Stimulated activated CD4-positive, alpha-beta T cell treated with anti-CD3 and anti-CD28 coated beads, Interleukin-12 subunit alpha, Interleukin-12 subunit beta, amount 100 ng/mL, for 24 hours (primary cell): ENCODE measurements around the gene HOXA5.

Experiments
- DNase-seq, 2 experiments: peaks; one replicate each; pipeline ENCODE4 v3.0.0-alpha.2; 2020; ENCODE audit warnings: low read depth in 2 of 2

The HOXA5 gene

DNA sequence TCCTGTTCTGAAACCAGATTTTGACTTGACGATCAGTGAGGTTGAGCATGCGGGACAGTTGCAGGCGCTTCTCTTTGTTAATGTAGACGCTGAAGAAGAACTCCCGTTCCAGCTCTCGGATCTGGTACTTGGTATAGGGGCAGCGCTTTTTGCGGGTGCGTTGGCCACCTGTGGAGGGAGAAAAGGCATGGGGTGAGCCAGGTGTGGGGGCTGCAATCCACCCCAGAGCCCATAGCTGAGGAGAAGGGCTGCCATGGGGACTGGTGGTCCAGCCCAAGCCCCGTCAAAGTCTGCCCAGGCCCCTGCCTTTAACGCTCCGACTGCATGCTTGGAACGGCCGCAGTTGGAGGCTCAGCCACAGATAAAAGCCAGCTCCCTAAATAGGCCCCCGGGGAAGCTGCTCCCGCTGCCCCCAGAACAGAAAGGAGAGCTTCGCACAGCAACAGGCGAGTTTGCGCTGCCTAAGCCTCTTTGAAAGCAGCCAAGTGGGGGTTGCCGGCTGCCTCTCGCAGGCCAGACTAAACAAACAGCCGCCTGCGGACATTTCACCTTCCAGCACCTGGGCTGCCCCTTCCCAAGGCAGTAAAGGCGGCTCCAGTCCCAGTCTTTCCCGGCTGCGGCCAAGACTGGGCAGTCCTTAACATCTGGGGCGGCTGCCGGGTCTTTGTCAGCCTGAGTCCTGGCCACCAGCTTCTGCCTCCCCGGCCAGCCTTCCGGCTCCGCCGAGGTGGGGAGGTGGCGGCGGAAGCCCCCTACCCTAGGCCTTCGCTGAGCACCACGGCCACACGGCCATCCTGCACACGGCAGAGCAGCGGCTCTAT, 39.6 kb upstream of the HOXA5 start:
- DNase-seq: no peak

DNA sequence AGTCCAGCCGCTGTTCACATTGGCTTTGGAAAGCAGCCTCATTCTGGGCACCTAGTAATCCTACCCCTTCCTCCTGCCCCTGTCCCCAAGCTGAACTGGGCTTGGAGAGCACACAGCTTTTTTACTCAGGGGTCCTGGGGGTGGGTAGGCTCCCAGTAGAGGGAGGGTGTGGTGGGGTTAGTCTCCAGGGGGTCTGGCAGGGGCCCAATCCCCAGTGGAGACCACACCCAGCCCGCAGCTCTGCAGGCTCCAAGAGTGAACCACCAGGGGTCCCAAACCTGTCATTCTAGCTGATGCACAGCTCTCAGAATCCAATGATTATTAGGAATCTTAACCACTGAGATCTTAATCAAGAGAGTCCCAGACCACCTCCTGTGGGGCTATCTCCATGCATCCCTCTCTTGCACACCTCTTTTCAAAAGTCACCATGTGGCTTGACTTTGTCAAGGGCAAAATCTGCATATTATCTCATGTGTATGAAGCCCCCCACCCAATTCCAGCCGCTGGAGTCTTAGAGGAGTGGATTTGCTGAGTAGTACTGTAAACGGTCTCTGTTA, 38.9 kb upstream of the HOXA5 start:
- no peak for DNase-seq

GRCh38 chr7:27181795-27182275, 38.4 kb upstream of the HOXA5 start:
- DNase-seq: no peak

- no peak for DNase-seq
Observed at GRCh38 chr7:27180431-27181420, 37.2 kb upstream of the HOXA5 start.

DNA sequence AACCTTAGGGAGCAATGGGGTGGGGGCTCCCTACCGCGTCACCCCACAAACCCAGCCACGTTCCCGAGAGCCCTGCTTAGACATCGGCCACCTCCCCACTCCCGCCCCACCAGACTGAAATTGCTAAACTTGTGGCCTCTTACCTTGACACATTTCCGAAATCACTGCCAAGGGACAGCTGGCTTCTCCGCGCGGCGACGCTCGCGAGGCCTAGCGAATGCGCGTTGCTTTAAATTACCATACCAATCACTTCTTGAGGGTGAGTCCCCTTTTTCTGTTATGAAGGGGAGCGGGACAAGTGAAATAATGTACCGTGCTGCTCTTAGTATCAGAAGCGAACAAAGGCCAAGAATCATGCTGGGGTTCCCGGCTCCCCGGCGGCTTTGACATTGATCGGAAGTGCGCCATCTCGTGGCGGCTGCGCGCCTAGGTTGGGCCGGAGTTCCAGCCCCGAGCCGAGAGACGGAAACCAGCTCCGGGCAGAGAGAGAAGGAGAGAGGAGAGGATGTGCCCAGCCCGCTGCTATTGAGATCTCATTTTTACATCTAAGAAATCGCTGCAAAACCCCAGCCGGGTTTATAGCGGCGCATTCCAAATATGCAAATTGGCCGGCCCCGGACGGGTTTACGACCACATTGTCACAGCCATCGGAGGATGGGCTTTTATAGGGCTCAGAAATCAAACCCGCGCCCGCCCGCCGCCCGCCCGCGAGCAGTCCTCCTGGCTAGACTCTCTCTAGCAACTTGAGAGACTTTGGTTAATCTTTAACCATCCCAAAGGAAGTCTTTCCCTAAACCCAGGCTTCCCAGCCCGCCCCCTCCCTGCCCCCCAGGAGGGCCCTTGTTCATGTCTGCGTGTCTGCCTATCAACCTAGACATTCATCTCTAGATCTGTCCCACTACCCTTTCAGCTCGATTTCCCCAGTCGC, 36.3 kb upstream of the HOXA5 start:
- peak; percentile 37 to 59 for DNase-seq

- DNase-seq: no peak
Observed at GRCh38 chr7:27179030-27179429, 35.5 kb upstream of the HOXA5 start.

GRCh38 chr7:27178366-27178765, 34.9 kb upstream of the HOXA5 start:
- DNase-seq: no peak

DNA sequence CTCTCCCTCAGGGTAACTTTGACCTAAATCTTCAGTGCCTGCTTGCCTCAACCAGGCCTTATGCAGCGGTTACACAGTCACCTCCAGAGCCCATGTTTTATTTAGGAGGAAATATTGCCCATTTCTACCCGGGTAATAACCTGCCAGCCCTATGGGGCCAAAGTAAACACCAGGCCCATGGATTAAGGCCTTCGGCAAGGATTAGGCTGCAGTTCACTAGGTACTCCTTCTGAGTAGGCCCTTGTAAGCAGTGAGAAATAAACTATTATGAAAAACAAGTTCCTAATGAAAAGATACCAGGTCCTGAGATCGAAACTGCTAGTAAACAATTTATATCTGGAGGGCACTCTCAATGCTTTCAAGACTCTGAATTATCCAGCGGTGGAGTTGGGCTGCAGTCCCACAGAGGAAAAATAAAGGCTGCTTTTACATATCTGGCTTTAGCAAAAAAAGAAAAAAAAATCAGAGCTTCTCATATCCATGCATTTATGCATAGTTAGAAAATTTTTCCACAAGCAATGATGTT, 34.4 kb upstream of the HOXA5 start:
- DNase-seq: no peak

DNA sequence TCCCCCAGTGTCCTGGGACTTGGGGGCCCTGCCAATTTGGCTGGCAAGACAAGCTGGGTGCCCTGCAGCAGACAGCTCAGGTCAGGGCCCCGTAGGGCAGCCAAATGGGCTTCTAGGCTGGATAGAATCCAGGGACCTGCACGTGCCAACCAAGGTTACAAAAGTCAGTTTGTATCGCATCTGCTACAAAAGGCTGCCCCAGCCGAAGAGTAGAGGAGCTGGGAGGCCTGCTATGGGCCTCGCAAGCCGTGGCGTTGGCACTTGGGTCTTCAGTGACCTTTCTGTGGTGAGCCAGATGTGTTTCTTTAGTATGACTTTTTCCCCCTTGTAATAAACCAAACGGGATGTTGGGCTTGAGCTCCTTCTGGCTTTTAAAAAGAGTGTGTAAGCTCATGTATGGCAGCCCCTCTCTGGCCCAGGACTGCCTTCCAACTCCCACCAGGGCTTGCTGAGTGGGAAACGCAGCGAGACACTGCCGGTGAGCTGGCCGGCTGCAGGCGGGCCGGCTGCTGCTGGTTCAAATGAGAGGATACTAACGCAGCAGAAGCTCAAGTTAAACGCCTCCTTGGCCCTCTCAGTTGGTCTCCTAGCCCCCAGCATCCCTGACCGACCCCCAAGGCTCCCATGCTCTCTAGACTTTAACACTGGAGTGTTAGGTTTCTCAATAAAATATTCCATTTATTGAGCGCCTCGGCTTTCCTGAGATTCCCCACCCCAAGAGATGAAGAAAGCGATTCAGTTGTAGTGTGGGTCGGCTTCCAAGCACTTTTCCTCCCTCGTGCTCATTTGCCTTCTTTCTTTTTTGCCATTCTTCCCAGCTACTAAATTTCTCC, 33.7 kb upstream of the HOXA5 start:
- DNase-seq: no peak

DNA sequence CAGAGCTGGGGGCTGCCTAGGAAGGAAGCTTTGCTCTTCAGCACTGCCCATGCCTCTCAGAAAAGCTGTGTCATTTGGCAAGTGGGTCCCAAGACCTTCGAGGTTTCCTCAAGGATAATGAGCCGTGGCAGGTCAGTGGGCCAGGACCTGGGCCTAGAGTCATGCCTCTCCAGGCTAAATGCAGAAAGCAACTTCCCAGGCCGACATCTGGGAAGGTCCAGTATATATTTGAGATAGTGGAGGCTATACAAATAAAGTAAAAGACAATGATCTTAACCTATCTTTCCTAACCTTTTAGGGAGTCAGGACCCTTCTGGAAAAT, 33.0 kb upstream of the HOXA5 start:
- no peak for DNase-seq

GRCh38 chr7:27175626-27176523, 32.4 kb upstream of the HOXA5 start:
- DNase-seq: no peak

DNA sequence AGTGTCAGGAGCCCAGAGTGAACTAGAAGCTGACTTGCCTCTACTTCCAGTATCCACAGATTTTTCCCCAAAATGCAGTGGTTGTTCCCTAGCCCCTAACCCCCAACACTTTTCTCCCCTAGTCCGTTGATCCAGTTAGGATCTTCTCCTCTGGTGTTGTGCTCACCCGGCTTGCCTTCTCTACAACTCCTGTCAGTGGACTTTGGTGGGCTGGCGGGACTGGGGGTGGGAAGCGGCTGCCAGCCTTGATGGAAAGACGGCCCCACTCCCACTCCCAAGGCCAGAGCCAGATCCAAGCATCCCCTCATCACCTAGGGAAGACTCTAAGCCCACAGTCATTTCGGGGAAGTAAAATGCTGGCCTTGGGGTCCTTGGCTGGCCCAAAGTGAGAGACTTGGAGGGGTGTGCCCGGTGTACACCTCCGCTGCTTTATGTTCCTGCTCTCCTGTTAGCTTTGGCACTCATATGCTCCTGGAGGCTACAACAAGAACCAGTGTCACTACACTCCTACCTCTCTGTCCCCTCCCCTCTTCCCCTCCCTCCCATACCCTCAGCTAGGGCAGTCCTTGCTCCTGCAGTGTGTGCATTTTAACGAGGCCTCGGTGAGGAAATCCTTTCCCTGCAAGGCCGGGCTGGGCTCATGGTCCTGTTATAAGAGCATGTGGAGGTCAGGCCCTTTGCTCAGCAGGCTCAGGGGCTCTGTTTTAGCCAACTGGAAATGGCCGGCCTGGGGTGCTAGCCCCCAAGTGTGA, 31.6 kb upstream of the HOXA5 start:
- no peak for DNase-seq

DNA sequence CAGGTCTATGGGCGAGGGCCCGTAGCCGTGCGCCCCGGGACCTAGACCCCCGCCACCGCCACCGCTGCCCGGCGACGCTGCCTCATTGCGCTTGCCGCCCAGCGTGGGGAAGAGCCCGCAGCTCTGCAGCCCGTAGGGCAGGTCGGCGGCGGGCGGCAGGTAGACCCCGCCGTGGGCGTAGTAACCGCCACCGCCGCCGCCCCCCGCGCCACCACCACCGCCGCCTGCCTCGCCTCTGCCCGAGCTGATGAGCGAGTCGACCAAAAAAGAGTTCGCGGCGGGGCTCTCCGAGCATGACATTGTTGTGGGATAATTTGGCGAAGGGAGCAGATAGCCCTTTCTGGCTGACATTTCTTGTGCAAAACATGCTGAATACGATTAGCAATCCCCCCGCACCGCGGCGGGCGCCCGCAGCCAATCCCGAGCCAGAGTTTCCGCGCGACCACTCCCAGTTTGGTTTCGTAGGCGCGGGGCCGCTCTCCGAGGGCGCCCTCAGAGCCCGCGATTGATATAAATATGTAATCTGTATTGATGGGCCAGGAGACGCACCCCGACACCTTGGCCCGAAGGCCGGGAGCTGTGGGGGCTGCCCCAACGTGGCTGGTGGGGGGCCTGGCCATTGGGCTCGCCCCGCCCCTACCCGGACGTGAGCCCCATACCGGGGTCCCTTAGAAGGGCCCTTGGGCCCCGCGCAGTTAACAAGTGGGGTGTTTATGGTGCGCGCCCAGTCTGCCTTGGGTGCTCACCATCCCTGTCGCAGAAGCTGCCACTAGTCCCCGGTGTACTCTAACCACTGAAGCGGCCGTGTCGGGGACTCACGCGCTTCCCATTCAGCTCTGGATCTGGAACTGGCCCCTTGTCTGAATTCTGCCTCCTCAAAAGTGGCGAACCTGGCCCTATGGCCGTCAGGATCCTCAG, 30.7 kb upstream of the HOXA5 start, which contains the start of gene HOXA10:
TSS of gene HOXA10 (minus strand) at position 365 of the 918 bp plus-strand sequence. CDS start at position 351, 14 bp downstream.
- DNase-seq: no peak

DNA sequence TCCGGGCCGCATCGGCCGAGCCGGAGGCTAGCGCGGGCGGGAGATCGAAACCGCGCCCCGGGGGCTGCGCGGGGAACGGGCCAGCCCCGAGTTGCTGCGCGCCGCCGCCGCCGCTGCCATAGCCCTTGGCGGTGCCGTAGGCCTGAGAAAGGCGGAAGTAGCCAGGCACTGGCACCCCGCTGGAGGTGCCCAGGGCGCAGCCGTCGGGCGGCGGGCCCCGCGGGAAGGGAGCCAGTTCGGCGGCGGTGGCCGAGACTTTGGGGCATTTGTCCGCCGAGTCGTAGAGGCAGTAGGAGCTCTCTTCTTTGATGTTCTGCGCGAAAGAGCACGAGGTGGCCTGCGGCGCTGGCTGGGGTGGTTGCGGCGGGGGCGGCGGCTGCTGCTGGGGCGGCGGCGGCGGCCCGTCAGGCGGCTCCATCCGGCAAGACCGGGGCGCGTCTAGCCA, 30.1 kb upstream of the HOXA5 start:
- no peak for DNase-seq

- no peak for DNase-seq
Observed at GRCh38 chr7:27172823-27173510, 29.5 kb upstream of the HOXA5 start.

- no peak for DNase-seq
Observed at GRCh38 chr7:27172315-27172774, 28.9 kb upstream of the HOXA5 start.
